ENCODE measurements around the gene KLC3.

KLC3 gene

GRCh38 chr19:45349430-45349941, 8.9 kb downstream of the KLC3 start:
- no peak for DNase-seq

GRCh38 chr19:45350477-45351058, 10.0 kb downstream of the KLC3 start:
- DNase-seq: no peak

- DNase-seq: no peak
Measured at GRCh38 chr19:45351401-45351952, 10.9 kb downstream of the KLC3 start.

- DNase-seq: no peak
Measured at GRCh38 chr19:45352062-45352461, 11.5 kb downstream of the KLC3 start.

- no peak for DNase-seq
Measured at GRCh38 chr19:45352471-45352870, 11.9 kb downstream of the KLC3 start.

- DNase-seq: no peak
Measured at GRCh38 chr19:45352914-45353796, 12.6 kb downstream of the KLC3 start.

- no peak for DNase-seq
Measured at GRCh38 chr19:45354241-45354842, 13.8 kb downstream of the KLC3 start.

GRCh38 chr19:45355402-45355801, 14.9 kb downstream of the KLC3 start:
- DNase-seq: no peak

GRCh38 chr19:45355910-45356309, 15.4 kb downstream of the KLC3 start:
- DNase-seq: no peak

- DNase-seq: no peak
Measured at GRCh38 chr19:45356760-45357444, 16.4 kb downstream of the KLC3 start.

GRCh38 chr19:45357445-45357783, 16.9 kb downstream of the KLC3 start:
- no peak for DNase-seq

GRCh38 chr19:45358213-45358792, 17.8 kb downstream of the KLC3 start:
- DNase-seq: no peak

- no peak for DNase-seq
Measured at GRCh38 chr19:45361608-45362007, 21.1 kb downstream of the KLC3 start.

GRCh38 chr19:45362291-45362690, 21.7 kb downstream of the KLC3 start:
- no peak for DNase-seq

- DNase-seq: no peak
Measured at GRCh38 chr19:45363861-45364459, 23.4 kb downstream of the KLC3 start.

- DNase-seq: no peak
Measured at GRCh38 chr19:45364696-45365095, 24.1 kb downstream of the KLC3 start.

- no peak for DNase-seq
Measured at GRCh38 chr19:45368127-45368526, 27.6 kb downstream of the KLC3 start.

GRCh38 chr19:45368737-45369340, 28.3 kb downstream of the KLC3 start:
- no peak for DNase-seq

- DNase-seq: peak; percentile 95
Measured at GRCh38 chr19:45370410-45371204, 30.1 kb downstream of the KLC3 start, which contains the start of gene ERCC2. ERCC2 (minus strand) TSS chr19:45370573; CDS start chr19:45370540, 33 bp downstream.

GRCh38 chr19:45376045-45376724, 35.6 kb downstream of the KLC3 start:
- no peak for DNase-seq
